Stimulated activated CD4-positive, alpha-beta T cell treated with anti-CD3 and anti-CD28 coated beads, Interleukin-4, amount 100 ng/mL, for 4 hours (primary cell): ENCODE results near the gene NEMP1.
"Not testable (repeated sequence)": the region's sequence is repeated elsewhere in the genome, so short reads cannot be mapped to it uniquely, and the experiment has no call there.

Source experiments
- DNase-seq, 2 experiments: peaks; one replicate each; pipeline ENCODE4 v3.0.0-alpha.2; 2020

The NEMP1 gene

DNA sequence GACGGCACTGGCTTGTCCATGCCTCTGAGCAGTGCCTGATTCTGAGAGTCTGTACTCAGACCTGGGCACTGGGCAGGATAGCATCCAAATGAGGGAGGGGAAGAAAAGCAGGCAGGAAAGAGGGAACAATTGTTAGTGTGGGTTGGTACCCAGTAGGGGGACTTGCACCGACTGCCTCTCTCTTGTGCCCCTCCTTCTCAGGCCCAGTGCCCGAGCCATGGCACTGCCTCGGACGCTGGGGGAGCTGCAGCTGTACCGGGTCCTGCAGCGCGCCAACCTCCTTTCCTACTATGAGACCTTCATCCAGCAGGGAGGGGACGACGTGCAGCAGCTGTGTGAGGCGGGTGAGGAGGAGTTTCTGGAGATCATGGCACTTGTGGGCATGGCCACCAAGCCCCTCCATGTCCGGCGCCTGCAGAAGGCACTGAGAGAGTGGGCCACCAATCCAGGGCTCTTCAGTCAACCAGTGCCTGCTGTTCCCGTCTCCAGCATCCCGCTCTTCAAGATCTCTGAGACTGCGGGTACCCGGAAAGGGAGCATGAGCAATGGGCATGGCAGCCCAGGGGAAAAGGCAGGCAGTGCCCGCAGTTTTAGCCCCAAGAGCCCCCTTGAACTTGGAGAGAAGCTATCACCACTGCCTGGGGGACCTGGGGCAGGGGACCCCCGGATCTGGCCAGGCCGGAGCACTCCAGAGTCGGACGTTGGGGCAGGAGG, 12.5 kb upstream of the NEMP1 start:
- DNase-seq = no peak

DNA sequence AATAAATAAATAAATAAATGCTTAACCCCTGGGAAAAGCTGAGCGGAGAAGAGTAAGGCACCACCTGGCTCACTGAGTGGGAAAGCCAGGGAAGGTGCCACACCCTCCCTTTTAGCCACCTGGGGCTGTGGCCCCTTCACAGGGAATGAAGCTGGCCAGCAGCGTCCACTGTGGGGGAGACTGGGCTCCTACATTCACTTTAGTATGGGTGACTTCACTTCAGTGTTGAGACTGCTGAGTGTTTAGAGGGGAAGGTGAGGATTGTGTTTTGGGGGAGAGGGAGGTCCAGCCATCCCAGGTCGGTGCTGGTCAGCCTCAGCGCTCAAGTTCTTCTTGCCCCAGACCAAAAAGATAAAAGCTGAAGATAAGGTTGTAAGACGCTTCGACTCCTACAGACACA, 11.9 kb upstream of the NEMP1 start:
- DNase-seq = no peak

DNA sequence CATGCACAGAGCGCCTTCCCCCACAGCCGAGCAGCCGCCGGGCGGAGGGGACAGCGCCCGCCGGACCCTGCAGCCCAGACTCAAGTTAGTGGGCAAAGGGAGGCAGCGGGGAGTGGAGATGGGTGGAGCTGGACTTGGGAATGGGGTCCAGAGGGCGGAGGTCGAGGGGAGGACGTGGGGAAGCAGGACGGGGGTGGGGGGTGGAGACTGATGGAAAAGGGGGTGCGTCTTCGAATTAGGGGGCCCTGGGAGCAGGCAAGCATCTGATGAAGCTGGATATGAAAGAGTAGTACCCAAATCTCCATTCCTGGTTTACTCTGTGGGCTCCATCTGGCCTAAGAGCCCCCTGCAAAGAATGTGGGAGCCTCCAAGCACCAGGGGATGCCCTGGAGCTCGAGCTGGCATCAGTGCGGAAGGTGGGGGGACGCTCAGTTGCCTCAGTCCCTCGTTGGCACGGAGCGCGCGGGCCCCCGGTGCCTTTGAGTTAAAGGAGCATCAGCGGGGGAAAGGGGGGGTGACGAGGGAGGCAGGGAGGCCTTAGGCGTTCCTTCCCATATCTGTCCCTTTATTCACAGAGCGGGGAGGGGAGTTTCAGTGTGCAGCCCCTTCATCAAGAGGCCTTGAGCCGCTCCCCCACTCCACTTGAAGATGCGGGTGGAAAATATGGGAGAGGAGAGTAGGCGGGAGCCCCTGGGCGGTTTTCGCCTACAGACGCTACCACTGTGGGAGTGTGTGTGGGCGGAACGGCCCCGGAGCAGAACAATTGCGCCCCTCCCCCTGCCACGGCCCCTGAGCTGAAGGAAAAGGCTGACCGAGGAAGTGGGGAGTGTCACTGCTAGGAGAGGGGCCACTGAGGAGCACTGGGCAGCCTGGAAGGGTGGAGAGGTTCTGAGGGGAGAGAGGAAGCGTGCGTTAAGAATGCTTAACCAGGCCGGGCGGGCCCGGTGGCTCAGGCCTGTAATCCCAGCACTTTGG, 11.0 kb upstream of the NEMP1 start:
- DNase-seq = peak; percentile 58 to 74

DNA sequence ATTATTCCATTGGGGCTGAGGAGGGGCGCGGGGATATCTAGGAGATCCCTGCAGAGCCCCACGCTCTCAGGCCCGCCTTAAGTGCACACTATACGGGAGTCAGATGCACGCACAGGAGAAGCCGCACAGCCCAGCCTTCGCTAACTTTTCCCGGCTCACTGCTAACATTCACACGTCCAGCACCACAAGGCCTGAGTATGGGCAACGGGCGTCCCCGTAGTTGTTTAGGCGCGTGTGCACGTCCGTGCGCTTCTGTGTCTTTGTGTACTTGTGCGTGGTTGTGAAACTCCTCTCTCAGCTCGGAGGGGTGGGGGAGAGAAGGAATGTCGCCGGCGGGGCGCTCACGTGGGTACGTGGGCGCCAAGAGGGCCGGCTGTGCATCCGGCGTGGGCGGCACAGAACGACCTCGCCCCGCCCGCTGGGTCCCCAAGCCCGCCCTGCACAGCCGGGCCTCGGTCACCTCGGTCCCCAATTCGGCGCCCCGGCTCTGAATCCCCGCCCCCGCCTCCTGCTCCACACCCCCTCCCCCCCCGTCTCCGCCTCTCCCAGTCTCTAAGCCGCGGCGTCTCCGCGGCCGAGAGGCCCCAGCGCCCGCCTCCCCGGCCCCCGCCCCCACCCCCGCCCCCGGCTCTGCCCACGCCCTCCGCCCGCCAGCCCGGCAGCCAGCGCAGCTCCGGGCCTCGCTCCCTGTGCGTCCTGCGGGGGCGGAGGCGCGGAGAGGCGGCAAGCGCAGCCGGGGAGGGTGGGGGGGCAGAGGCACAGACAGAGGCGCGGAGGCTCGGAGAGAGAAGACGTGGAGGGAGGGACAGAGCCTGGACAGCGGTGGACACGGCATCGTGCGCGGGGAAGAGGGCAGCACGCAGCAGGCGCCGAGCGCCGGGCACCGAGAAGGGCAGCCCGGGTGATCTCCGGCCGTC, 10.0 kb upstream of the NEMP1 start, which contains the start of gene NAB2:
TSS of gene NAB2 (plus strand) at position 761 of the 917 bp plus-strand sequence. CDS start 158 bp downstream, outside the sequence.
- DNase-seq = peak; percentile 85 to 89

DNA sequence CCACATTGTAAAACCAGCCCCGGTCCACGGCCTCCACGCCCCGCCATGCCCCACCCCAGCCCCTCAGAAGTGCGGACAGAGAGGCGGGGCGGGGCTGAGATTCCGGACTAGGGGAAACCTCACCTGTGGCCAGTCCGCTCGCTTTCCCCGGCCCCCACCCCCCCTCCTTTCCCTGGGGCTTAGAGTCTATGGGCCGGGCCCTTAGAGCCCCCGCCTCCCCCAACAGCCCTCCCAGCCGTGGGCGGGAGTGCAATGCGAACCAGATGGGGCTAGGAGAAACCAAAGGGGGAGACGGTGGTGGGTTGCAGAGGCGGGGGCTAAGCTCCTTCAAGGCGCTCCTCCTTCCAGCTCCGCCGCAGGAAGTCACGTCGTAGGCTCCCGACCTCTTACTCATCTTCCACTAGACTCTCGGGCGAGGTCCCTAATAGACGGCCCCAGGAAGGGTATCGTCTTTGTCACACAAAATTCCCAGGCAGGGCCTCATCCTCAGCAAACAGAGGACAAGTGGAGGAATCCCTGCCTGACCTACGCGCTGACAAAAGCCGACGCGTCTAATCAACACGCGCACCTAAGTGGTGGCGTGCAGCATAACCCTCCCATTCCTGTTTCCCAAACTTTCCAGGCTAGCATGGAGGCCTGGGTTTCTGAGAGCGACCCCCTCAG, 9.2 kb upstream of the NEMP1 start:
- DNase-seq = peak; percentile 82 to 93

DNA sequence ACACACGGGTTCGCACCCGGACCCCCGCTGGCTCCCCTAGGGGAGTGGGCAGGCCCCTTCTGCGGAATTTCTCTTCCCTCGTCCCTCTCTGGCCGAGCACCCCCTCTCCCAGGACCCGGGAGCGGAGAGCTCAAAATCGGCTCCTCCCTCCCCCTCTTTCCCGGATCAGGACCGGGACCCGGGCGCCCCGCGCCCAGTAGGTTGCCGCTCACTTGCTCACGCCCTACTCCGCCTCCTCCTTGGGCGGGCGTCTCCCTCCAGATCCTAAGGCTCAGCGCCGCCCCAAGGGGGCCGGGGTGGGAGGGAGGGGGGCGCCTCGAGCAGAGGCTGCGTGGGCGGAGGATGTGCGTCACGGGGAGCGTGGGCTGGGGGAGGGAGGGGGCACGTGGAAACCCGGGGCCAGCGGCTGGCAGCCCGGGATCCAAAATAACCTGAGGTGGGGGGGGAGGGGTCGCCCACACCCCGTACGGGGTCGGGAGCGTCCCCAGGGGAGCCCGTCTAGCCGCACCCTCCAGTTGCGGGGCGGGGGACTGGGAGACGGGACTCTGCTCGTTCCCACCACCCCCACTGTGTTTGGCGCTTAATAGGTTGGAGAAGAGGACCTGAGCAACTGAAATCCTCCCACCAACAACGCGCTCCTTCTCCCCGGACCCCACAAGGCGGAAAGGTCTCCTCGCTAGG, 8.6 kb upstream of the NEMP1 start:
- peak; percentile 94 to 97 for DNase-seq

DNA sequence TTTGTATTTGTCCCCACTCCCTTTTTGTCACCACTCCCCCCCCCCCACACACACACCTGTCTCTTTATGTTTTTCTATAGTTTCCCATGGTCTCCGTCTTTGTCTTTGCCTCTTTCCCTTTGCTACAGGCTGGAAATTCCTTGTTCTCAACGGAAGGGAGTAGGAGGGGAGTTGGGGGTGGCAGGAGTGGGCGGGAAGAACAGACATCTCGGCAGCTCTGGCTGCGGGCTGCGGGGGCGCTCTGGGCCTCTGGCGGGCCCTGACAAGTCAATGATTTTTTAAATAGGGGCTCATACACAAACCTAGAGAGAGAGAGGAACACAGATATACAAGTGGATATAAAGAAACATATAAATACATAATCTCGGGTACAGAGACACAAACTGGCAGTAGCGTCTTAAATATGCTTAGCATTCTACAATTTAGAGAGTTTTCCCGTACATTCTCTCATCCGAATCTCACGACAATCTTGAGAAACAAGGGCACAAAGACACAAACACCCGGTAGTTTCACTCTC, 8.0 kb upstream of the NEMP1 start:
- peak; percentile 62 to 86 for DNase-seq

DNA sequence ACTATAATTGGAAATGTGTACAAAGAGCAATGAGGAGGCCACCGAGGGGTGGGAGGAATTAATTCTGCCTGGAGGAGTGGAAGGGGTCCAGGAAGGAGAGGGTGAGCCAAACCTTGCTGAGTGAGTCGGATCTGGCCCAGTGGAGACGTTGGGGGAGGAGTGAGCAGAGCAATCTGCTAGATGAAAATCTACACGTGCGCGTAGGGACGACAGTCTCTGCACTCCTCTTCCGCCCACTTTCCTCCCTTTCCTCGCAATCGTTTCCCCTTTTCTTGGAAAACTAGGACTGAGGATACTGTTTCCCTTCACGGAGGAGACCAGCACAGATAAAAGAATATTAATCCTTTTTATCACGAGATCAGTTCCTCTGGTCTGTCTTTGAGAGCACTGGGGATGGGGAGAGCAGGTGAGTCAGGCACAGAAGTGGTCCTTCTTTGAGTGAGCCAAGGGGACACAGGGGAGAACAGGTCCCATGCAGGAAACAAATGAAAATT, 7.5 kb upstream of the NEMP1 start:
- peak; percentile 47 to 57 for DNase-seq

DNA sequence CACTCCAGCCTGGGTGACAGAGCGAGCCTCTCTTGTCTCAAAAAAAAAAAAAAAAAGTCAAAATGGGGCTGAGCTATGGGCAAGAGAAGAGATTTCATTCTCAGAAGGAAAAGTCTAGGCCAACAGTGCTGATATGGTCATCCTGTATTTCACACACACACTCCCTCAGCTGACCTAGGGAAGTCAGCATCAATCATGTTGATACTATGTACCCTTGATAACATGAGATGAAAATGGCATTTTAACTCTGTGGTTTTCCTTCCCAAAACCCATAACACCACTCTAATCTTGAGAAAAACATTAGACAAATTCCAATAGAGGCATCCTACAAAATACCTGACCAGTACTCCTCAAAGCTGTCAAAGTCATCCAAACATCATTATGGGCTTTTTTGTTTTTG, 2.3 kb upstream of the NEMP1 start:
- no peak for DNase-seq

DNA sequence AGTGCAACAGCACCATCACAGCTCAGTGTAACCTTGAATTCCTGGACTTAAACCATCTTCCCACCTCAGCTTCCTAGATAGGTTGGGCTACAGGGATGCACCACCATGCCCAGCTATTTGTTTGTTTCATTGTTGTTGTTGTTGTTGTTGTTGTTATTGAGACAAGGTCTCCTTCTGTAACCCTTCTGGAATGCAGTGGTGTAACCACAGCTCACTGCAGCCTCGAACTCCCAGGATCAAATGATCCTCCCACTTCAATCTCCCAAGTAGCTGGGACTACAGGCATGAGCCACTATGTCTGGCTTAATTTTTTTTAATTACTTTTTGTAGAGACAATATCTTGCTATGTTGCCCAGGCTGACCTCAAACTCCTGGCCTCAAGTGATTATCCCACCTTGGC, 1.2 kb upstream of the NEMP1 start:
- DNase-seq = no peak

DNA sequence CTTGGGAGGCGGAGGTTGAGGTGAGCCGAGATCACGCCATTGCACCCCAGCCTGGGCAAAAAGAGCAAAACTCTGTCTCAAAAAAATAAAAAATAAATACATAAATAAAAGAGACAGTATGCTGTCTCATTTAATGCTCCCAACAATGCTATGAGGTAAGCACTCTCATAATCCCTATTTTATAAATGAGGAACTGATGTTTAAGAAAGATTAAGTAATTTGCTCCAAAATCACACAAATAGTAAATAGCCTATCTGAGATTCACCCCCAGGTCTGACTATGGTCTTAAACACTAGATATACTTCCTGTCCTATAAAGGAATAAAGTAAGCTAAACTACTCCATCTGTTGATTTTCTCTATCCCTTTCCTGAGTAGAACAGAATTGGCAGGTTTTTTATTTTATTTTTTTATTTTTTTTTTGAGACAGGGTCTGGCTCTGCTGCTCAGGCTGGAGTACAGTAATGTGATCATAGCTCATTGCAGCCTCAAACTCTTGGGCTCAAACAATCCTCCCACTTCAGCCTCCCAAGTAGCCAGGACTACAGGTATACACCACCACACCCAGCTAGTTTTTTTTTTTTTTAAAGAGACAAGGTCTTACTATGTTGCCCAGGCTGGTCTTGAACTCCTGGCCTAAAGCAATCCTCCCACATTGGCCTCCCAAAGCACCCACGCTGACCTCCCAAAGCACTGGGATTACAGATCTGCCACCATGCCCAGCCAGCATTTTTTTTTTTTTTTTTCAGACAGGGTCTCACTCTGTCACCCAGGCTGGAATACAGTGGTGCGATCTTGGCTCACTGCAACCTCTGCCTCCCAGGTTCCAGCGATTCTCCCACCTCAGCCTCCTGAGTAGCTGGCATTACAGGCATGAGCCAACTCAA, 4.8 kb downstream of the NEMP1 start:
- not testable (repeated sequence) for DNase-seq

DNA sequence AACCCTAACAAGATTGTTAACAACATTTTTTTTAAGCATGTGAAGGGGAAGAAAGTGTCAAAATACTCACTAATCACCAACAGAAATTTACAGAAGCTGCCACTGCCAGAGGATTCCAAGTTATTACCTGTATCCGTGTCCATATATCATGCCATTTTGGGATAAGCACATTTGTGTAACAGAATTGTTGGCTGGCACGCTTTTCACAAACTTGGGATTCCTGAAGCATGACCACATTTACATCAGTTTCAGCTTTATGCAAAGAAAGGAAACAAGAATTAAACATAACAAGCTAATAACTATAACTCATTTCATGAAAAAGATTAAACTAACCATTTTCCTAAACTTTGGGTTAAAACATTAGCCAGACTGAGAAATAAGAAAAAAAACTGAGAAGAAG, 5.9 kb downstream of the NEMP1 start:
- no peak for DNase-seq

DNA sequence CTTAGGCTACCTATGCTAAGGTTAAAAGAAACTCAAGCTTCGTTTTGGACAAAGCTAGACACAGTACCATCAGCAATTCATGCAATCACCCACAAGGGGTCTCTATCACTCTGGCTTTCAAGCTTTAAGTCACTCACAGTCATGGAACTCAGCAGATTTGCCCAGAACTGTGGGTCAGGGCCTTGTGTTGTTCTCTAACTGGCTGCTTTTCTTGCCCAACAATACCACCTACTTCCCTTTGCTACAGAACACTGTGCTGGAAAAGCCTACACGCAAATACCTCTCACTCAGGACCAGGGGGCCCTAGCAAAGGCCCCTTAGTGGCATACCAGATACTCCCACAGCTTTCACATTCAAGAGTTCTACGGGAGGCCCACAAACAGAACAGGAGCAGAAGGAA, 9.1 kb downstream of the NEMP1 start:
- DNase-seq = peak in 1 of 2 experiments; percentile 56

DNA sequence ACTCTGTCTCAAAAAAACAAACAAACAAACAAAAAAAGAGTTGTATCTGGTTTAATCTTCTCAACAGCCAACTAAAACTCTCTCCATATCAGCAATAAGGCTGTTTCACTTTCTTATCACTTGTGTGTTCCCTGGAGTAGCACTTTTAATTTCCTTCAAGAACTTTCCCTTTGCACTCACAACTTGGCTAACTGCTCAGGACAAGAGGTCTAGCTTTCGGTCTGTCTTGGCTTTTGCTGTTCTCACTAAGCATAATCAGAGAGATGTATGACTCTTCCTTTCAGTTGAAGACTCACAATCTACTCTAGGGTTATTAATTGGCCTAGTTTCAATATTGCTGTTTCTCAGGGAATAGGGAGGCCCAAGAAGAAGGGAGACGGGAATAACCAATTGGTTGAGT, 12.3 kb downstream of the NEMP1 start:
- DNase-seq = no peak

DNA sequence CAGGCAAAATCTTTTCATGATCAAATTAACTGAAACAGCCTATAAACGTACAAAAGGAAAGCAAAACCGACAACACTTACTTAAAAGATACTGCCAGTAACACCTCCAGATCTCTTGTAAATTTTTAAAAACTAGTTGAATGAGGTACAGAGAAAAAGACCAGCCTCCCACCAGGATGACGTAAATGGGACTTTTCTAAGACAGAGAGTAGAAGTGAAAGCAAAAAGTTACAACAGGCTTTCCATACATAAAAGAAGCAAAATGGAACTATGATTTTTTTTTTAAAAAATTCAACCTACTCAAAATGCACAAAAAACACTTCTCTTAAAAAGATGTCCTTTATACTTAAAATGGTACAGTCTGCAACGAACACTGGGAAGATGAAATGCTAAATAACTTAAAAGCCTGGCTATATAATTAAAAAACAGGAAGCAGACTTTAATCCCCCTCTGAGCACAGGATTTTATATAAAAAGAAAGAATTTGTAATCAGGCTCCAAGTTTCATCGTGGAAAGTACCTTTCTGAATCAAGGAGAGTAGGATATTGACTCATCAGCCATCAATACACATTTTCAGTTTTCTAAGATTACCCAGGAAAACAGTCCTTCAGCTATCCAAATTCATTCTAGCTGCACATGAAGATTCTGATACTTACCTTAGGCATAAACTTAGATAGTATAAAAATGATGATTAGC, 14.5 kb downstream of the NEMP1 start:
- peak; percentile 9 to 68 for DNase-seq

DNA sequence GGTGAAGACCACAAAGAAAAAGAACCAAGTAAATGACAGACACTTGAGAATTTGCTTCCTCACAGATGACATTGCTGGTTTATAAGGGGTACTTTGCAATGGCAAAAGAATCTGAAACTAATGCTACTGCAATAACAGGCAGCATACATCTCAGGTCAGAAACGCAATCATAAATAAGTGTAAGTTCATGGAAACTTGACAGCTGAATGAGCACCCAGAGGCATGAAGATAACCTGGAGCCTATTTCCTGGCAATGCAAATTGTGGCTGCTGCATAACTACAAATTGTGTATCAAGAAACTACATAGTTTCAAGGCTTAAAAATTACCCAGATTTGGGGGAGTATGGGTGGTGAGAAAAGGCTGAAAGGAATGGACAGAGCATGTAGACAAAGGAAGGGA, 20.1 kb downstream of the NEMP1 start:
- no peak for DNase-seq

DNA sequence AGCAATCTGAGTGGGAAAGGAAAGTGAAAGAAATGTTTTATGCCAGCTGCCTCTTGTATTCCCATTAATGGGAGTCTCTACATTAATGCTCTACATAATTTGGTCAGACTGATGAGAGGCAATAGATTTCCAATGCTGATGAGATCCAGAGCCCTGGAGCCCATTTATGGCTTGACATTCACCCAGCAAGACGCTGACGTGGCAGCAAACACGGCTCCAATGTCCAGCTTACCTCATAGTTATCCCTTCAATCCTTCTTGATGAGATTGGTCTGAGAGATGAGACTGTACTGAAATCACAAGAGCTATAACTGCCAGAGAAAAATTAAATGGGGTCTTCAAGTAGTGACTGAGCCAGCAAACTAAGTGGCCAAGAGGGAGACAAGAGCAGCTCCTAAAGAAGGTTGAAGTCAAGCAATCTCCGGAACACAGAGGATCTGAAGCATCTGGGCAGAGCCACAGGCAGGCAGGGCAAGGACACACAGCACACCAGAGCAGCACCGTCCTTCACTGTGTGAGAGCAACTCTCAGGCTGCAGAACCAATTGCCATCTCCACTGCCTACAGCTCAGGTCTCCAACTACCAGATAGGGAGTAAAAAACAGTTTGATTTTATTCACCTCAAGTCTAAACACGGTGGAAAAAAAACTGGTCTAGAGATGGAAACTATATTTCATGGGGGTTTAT, 21.4 kb downstream of the NEMP1 start:
- DNase-seq = no peak

DNA sequence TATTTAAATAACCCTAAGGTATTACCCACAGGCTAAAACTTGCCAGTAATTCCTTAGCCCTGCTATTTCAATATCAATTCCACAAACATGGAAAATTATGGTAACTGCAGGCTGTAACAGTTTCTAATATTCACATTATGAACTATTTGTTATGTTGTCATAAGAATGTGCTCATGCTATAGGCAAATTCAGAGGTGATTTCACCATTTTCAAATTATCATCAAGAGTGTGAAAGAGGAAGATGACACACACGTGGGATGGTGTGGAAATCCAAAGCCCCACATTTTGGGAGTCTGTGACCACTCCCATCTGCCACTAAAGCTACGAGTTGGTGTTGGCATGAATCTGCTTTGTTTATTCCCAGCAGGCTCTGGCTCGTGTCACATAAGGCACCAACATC, 22.8 kb downstream of the NEMP1 start:
- no peak for DNase-seq

DNA sequence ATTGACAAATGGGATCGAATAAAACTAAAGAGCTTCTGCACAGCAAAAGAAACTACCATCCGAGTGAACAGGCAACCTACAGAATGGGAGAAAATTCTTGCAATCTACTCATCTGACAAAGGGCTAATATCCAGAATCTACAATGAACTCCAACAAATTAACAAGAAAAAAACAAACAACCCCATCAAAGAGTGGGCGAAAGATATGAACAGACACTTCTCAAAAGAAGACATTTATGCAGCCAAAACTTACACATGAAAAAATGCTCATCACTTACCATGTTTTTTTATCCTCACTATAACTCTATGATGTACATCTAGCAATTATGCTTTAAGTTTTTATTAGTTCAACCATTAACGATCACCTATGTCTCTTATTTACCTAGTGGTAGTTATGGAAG, 24.7 kb downstream of the NEMP1 start:
- DNase-seq = not testable (repeated sequence)
